OCI-M1 (cell line): ENCODE data around the gene BCAN.

Experiments
- DNase-seq: peaks from one replicate; lab custom pipeline; 2025; lab: John Stamatoyannopoulos, UW

The BCAN gene

DNA sequence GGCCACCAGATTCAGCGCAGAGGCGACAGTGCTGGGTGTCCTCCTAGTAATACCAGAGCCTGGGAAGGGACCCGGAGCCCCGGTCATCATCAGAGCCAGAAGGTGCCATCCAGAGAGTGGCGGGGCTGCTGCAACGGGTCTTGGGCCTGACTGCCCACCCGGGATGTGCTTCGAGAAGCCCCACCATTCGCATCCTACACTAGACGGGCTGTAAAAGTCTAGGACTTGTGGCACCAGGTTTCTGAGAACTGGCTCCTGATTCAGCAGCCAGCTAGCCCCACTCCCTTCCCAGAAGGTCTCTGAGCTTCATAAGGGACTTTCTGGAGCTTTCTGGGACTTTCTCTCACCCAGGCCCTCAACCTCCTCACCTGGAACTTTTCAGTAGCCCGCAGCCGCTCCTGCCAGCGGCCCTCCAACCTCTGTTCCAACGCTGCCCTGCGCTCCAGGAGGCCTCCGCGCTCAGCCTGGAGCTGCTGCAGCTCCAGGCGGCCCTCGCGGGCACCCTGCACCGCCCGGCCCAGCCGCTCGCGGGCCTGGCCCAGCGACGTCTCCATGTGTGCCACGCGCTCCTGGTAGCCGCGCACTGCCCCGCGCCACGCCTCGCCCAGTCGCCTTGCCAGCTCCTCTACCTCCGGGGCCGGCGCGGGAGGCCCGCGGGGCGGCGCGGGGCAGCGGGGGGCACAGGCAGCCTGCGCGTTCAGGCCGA lies 34.4 kb downstream of the BCAN start:
- no peak for DNase-seq

DNA sequence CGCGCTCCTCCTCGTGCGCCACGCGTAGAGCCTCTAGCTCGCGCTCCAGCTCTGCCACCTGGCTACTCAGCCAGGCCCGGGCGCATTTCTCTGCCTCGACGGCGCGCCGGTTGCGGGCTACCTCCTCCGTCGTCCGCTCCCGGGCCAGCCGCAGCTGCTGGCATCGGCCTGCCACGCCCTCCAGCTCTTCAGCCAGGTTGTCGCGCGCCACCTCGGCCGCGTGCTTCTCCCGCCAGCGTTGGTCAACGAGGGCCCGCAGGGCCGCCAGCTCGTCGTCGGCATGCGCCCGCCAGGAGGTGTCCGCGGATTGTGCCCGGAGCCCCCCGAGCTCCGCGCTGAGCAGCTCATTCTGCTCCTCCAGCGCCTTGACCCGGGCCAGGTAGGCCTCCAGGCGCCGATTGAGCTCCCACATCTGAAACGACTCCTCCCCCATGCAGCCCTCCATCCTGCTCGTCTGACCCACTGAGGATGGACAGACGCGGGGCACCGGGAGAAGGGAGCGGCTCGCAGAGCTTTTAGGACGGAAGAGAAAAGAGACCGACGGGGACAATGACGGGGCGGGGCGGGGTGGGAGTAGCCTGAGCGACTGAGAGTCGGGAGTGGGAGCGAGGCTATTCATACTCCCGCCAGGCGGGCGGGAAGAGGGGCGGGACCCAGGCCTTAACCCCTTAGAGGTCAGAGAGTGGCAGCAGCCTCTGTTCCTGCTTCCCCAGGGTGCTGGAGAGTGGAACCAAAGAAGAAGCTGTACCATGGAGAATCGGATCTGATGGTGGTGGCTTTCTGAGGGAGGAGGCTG lies 35.1 kb downstream of the BCAN start, which contains the start of gene NES:
Gene NES, minus strand, starts transcription at position 588 of the 796 bp plus-strand sequence. Its CDS starts 143 bp downstream, at position 445.
- DNase-seq, result peak; percentile 50

DNA sequence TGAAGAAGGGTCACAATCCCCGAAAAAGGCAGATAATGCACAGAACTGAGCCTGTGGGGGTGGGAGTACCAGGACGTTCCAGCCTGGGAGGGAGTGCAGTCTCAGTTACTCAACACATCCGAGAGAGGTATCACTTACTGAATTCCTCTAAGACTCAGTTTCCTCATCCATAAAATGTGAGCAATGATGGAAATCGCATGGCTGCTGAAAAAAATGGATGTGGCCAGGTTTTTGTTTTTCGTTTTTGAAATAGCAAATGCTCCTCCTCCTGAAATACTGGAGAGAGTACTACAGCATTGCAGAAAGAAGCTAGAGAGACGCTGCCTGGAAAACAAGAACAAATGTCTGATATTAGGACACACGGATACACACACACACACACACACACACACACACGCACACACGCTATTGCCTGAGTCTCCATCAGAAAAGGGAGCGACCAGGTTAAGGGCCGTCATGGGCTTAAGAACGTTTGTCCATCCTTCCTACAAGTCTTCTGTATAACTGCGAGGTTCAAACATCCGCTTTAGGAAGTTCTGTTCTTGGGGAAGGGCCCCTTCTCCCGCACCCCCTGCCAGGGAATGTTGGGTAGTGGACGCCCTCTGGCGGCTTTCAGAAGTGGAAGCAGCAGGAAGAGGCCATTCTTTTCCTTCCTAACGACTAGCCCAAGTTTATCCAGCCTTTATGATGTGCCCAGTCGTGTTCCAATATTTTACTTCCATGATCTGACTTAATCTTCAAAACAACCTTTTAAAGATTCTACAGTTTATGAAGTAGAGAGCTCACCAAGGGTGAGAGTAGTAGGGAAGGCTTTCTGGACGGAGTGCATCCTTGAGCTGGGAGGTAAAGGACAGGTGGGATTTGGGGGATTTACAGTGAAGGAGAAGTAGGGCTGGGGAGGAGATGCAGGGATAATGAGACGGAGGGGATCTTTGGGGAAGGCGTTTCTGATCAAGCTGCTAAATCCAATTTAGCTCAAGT lies 36.0 kb downstream of the BCAN start:
- DNase-seq, result peak; percentile 84

DNA sequence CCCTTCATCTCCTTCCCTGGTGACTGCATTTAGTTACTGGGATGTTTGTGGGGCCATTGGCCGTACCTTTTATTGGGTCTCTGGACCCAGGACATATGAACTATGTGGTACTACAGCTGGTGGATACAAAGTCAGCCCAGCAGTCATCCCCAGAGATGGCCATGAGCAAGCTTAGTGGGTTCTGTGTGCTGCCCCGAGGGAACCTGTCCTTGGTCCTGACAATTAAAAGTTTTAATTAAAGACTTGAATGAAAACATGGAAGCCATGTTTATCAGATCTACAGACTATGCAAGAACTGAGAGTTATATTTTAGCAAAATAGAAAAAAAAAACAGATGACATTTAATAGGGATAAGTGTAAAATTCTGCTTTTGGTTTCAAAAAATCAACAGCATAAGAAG lies 38.1 kb downstream of the BCAN start:
- no peak for DNase-seq

DNA sequence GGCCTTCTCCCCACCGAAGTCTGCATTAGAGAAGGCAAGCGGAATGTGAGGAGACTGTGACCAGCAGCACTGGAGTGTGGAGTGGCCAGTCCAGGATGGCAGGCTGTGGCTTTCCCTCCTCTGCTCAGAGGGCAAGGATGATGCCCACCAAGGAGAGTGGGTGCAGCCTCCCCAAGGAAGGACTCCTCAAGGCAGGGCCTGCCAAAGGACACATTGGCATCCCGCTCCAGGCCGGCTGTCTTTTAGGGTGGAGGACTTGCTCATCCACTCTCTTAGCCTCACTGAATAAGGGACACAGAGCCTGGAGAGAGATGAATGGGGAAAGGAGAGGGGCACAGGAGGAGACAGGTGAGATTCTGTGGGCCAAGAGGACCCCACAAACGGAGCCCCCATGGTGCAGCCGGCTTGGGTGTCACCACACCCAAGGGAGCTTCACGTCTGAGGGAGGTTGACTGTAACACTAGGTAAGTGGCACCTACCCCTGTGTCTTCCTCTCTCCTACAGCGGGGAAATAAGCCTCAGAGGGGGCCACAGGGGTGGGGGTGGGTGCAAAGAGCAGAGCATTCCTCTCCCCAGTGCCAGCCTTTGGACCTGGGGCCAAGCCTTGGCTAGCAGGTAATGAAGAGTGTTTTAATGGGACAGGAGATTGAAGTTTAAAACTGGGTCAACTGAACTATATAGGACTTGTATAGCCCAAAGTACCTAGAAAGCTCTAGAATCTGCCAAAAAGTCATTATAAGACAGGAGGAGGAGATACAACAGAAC lies 39.5 kb downstream of the BCAN start:
- no peak for DNase-seq

DNA sequence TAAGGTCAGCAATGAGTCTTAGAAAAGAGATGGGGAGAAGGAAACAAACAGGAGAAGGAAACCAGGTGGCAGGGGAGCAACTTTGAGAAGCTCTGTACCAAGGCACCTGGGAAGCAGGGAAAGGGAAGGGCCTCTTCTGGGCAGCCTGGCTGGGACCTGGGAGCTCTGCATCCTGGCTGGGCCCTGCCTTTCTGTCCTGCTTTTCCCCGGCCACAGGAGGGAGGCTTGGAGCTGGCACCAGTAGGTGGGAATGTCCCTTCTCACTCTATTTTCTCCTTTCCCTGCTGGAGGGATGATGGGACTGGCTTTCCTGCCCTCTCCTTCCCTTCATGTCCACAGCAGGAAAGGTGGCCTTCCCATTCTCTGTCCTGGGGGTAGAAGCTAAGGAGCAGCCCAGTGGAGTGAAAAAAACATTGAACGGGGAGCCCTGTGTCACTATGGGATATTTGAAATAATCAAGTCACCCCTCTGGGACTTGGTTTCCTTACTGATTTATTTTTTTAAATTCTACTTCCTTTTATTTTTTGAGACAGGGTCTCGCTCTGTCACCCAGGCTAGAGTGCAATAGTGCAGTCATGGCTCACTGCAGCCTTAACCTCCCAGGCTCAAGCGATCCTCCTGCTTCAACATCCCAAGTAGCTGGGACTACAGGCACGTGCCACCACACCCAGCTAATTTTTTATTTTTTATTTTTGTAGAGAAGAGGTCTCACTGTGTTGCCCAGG lies 40.4 kb downstream of the BCAN start:
- no peak for DNase-seq

DNA sequence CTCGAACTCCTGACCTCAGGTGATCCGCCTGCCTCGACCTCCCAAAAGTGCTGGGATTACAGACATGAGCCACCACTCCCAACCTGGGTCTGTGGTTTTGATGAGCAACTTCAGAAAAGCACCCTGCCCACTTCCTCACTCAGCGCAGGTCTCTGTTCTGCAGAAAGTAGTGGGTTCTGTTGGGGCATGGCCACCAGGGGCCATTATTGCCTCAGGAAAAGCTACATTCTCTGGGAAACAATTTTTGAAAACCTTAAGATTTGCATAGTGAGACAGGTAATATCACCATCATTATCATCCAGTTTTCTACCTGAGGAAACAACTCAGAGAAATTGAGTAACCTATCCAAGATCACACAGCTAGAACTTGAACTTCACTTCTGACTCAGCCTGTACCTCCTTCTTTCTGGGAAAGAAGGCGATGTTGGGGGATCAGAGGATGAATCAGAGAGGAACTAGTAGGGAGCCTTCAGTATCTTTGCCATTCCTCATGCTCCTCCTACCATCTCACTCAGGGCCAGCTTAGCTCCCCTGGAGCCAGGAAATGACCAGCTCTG lies 42.4 kb downstream of the BCAN start:
- no peak for DNase-seq

DNA sequence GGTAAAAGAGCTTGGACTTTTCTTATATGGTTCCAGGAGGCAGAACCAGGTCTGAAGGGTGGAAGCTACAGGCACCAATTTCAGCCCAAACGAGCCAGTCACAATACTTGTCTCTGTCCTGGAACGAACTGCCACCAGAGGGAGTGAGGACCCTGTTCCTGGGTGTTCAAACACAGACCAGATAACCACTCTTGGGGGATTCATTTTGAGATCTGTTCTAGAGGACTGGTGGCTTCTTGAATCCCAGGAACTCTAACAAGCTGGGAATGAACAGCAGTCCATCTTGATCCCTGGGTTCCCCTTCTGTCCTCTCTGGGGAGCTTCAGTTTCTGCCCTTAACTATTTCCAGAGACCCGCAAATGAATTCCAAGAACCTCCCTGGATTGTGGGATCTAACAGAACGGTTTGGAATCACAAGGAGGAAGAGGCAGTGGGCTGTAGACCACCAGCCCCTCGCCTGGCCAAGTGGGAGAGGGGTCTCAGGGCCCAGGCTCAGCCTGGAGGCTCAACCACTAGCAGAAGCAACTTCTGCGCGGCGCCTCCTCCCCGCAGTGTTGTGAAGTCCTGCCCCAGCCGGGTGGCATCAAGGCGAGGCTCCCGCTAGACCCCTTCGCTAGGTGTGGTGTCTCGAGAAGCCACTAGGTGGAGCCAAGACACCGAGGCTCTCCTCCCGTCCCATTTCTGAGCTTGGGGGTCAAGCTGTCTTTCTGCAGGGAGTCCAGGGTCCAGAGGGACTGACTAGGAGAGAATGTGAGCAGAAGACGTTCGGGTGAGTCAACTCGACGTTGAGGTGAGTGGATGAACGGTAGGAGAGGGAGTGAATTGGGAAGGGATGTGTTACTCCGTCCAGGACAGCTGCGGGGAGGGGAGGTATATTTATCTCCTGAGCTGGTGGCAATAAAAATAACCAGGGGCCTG lies 47.4 kb downstream of the BCAN start:
- DNase-seq, result peak; percentile 94

DNA sequence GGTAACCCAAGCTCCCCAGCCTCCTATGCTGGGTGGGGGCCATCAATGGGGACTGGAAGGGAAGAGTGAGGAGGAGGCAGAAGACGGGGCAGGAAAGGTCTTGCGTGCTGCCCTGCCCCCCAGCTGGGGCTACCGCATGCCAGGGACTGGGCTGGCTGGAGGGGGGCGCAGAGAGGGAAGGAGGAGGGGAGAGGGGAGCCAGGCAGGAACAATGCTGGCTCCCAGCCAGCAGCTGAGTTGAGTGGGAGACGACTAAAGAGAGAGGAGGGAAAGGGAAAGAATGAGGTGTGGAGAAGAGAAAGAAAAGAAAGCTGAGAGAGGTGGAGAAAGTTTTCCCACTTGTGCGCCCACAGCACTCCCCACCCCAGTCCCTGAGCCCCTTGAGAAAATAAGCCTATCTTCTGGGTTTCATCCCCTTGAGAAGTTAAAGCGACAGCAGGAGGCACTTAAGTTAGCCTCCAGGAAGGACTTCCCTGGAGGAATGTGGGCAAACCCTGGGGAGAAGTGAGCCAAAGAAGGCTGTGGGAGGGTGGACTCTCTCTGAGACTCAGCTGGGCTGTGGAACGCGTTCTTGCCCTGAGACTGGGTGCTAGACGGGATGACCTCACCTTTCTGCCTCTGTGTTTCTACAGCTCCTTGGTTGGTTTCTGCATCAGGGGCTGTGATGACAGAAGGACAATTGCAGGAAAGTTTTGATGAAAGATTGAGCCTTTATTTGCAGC lies 48.2 kb downstream of the BCAN start:
- DNase-seq, result no peak

DNA sequence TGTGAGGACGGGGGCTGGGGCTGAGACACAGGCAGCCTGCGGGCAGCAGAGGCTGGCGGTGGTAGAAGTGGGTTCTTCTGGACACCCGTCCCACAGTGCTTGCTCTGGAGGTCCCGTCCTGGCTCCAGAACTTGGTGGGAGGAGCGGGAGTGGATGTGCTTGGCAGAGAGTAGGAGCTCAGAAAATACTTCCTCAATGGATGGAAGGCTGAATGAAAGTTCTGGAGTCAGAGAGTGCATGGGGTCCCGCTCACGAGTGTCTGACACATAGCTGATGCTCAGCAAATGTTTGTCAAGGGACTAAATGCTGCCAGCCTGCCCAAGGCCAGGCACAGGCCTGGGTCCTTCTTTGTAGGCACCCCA lies 48.7 kb downstream of the BCAN start:
- no peak for DNase-seq

DNA sequence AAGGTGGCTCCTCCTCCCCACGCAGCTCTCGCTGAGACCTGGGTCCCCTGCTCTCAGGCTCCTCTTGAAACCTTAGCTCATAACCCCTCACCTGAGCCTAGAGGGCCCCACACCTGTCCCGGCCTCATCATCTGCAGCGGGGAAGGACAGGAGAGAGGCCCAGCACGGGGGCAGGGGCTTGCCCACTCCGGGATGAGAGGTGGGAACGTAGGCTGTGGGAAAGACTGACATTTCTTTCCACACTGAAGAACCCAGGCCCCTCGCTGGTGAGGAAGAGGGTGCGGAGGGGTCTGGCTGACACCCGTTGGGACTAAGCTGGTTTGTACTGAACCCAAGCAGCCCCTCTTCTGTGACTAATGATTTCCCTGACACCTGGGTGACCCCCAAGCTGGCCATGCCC lies 49.3 kb downstream of the BCAN start:
- DNase-seq, result no peak

DNA sequence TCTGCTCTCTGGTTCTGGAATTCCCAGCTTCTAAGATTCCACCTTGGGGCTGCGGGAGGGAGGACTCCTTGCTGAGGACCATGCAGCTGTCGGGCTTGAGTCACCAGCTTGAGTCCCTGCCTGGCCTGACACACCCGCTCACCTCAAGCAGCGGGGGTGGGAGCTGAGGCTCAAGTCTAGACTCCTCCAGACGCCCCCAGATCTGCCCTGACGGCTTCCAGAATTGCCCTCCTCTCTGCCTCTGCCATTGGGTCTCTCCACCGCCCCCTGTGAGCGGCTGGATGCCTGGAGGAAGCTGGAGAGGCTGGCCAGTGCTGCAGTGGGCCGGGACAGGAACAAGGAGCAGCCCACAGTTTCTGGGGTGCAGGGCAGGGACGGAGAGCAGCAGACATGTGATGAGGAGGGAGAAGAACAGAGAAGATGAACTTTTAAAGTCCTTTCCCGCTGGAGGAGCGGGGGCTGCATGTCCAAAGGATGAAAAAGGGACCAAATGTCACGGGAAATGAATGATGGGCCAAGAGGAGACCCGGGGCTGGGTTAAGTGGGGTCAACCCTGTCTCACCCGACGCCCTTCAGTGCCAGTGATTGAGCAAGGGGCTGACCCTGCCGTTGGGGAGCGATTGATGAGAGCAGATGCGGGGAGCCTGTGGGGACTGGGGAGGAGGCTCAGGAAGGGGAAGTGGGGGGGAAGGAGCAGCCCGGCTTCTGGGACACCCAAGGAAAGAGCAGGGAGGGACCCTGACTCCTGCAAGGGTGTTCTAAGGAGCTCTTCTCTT lies 49.9 kb downstream of the BCAN start:
- no peak for DNase-seq

DNA sequence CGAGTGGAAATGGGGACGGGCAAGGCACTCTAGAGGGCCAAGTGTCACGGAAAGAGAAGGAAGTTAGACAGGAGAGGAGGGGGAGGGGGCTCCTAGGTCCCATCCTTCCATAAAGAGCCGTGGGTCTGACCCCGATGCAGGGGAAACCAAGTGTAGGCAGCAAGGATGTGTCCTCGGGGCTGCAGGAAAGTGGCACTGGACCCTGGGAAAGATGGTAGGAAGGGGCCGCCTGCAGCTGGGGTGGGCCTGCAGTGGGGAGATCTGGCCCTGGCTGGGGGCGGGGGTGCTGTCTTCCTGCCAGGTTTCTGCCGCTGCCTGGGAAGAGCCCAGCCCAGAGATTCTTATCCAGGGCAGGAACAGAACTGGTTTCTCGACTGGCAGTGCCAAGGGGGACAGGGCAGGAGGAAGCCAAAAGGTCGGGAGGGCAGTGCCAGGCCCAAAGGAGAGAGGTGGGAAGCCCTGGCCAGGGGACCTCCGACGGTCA lies 50.6 kb downstream of the BCAN start:
- peak; percentile 24 for DNase-seq

DNA sequence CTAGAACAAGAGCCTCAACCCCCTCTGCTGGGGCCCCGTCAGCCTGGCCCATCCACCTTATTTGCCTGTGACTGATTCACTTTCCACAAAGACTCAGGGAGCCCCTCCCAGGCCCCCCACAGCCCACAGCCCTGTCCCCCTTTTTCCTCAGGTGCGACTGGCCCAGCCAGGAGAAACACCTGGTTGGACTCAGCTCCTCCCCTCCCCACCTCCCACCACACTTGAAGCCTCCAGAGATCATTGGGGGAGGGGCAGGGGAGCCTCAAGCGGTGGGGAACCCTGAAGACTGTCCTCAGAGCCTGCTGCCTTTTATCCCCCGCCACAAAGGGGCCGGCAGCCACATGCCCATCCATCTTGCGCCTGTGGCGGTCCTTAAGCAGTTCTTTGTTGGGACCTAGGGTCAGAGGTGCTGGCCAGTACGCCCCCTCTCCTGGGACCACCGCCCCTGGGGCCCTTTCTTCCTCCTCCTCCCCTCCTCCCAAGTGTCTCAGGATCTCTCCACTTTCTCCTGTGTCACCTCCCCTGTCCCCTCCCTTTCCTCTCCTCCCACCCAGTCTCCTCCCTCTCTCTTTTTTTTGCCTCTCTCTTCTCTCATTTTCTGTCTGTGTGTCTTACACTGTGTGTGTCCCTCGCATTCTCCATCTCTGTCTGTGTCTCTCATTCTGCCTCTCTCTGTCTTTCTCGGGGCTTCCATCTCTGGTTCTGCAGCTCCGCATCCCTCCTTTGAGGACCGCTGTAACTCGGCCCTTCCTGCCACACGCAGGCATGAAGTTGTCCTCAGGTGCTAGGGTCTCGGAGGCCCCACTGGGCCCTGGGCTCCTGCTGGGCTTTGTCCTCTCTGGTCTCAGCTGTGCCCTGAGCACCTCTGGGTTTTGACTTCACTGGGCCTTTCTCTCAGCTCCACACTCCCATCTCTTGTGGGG lies 51.3 kb downstream of the BCAN start:
- DNase-seq, result peak; percentile 39

DNA sequence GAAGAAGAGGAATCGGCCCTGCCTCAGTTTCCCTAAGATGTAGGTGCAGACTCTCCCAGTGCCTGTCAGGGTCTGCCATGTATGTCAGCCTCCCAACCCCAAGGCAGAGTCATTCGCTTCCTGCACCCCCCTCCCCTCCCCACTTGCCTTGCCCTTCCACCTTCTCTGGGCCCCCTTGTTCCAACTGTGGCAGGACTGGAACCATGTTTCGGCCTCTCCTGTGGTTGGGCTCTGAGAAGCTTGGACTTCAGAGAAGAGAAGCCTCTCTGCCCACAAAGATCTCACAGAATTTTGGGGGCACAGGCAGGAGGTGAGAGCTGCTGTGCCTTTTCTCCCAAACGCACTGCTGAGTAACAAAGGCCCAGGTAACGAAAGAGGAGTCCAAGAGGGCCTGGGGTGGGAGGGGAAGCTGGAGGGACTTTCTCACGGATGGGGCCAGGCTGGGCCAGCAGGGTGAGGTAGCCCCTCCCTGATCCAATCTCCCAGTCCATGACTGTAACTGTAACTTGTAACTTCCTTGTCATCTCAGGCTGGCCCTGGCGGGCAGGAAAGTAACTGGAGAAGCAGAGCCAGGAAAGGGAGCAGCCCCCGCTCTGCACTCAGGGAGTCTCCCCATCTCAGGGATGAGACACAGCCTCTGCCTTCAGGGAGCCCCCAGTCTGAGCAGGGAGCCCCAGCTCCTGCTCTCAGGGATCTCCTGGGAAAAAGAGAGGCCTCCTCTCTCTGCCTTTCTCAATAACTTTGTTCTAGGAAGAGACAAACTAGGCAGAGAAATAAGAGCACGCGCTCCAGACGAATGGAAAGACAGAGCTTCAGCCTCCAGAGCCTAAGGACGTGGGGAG lies 52.2 kb downstream of the BCAN start:
- peak; percentile 33 for DNase-seq

DNA sequence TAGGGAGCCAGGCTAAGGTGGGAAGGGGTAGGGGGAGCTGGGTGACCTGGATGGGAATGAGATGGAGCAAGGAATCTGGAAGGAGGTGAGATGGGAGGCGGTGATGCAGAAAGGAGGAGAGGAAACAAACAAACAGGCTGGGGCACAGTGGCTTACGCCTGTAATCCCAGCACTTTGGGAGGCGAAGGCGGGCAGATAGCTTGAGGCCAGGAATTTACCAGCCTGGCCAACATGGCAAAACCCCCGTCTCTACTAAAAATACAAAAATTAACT lies 52.7 kb downstream of the BCAN start:
- DNase-seq, result no peak
